Measurements from ENCODE around the gene PANK2.
"Not testable (repeated sequence)": the region's sequence is repeated elsewhere in the genome, so short reads cannot be mapped to it uniquely, and the experiment has no call there.

The PANK2 gene

GRCh38 chr20:3930265-3931206 lies 41.3 kb downstream of the PANK2 start:
- no peak for DNase-seq

- DNase-seq = no peak
Observed at GRCh38 chr20:3931664-3932063, 42.5 kb downstream of the PANK2 start.

GRCh38 chr20:3932277-3932676 lies 43.1 kb downstream of the PANK2 start:
- no peak for DNase-seq

GRCh38 chr20:3932681-3933080 lies 43.5 kb downstream of the PANK2 start:
- no peak for DNase-seq

- no peak for DNase-seq
Observed at GRCh38 chr20:3933218-3933617, 44.0 kb downstream of the PANK2 start.

- DNase-seq = no peak
Observed at GRCh38 chr20:3934624-3935023, 45.4 kb downstream of the PANK2 start.

- DNase-seq = no peak
Observed at GRCh38 chr20:3935295-3935955, 46.2 kb downstream of the PANK2 start.

GRCh38 chr20:3935956-3936340 lies 46.8 kb downstream of the PANK2 start:
- no peak for DNase-seq

- DNase-seq = no peak
Observed at GRCh38 chr20:3937618-3938017, 48.4 kb downstream of the PANK2 start.

- DNase-seq = no peak
Observed at GRCh38 chr20:3940905-3941304, 51.7 kb downstream of the PANK2 start.

- not testable (repeated sequence) for DNase-seq
Observed at GRCh38 chr20:3946666-3947065, 57.5 kb downstream of the PANK2 start.

GRCh38 chr20:3964719-3965118 lies 75.5 kb downstream of the PANK2 start:
- DNase-seq = no peak

- no peak for DNase-seq
Observed at GRCh38 chr20:3966571-3966970, 77.4 kb downstream of the PANK2 start.

GRCh38 chr20:3970016-3970415 lies 80.8 kb downstream of the PANK2 start:
- DNase-seq = no peak

- DNase-seq = no peak
Observed at GRCh38 chr20:3971145-3971544, 82.0 kb downstream of the PANK2 start.

- DNase-seq = no peak
Observed at GRCh38 chr20:3972161-3972560, 83.0 kb downstream of the PANK2 start.

- DNase-seq = not testable (repeated sequence)
Observed at GRCh38 chr20:3972631-3973030, 83.4 kb downstream of the PANK2 start.

- no peak for DNase-seq
Observed at GRCh38 chr20:3973705-3974104, 84.5 kb downstream of the PANK2 start.

- no peak for DNase-seq
Observed at GRCh38 chr20:3976511-3976910, 87.3 kb downstream of the PANK2 start.
